ENCODE results near the gene RBBP4. TPM values are rescaled to one million over a fixed set of nuclear protein-coding genes. Genes with fewer than 3 reads are reported as not detected.

The RBBP4 gene
- total and polyA plus RNA-seq, 2 of the 13 experiments (the other 11 are each of a cell fraction or from before 2014, with no cell fraction given) = 64.4 to 166 TPM

- peak; percentile 86; the same call in 1 of the 2 replicates for TF ChIP-seq TFAP4 (IDR thresholded peaks at IDR 0.05; ENCODE audit: borderline replicate concordance, low read depth)
- 0 out of 2 replicates have a peak, but pooled peaks have one; percentile 15 for TF ChIP-seq CTCF (CRISPR knock-in tag; IDR thresholded peaks at IDR 0.05)
- peak; percentile 47 for TF ChIP-seq BCL6 (CRISPR knock-in tag; IDR thresholded peaks at IDR 0.05)
- 0 out of 2 replicates have a peak, but pooled peaks have one; percentile 74 for TF ChIP-seq ZSCAN31 (CRISPR knock-in tag; IDR thresholded peaks at IDR 0.05; ENCODE audit: low read depth)
- peak; percentile 40; the same call in 1 of the 2 replicates for TF ChIP-seq ZNF292 (CRISPR knock-in tag; IDR thresholded peaks at IDR 0.05; ENCODE audit: borderline replicate concordance, low read depth)
- peak; percentile 65; the same call in 1 of the 2 replicates for TF ChIP-seq ZNF572 (CRISPR knock-in tag; IDR thresholded peaks at IDR 0.05)
- TF ChIP-seq ZNF446 (CRISPR knock-in tag; IDR thresholded peaks at IDR 0.05) = no peak
- TF ChIP-seq BCL3 (CRISPR knock-in tag; IDR thresholded peaks at IDR 0.05) = 0 out of 2 replicates have a peak, but pooled peaks have one; percentile 32
- TF ChIP-seq TBX2 (CRISPR knock-in tag; IDR thresholded peaks at IDR 0.05; ENCODE audit: borderline replicate concordance) = peak; percentile 81
- TF ChIP-seq ZNF891 (CRISPR knock-in tag; IDR thresholded peaks at IDR 0.05) = peak; percentile 28; the same call in 1 of the 2 replicates
- TF ChIP-seq PHF21A (CRISPR knock-in tag; IDR thresholded peaks at IDR 0.05) = peak; percentile 71; the same call in 1 of the 2 replicates
- no peak for TF ChIP-seq HES4 (CRISPR knock-in tag; IDR thresholded peaks at IDR 0.05; ENCODE audit: borderline replicate concordance)
- TF ChIP-seq ZNF34 (CRISPR knock-in tag; IDR thresholded peaks at IDR 0.05; ENCODE audit: borderline replicate concordance) = no peak
- TF ChIP-seq ZSCAN9 (CRISPR knock-in tag; IDR thresholded peaks at IDR 0.05; ENCODE audit: borderline replicate concordance) = peak; percentile 78; the same call in 1 of the 2 replicates
- TF ChIP-seq MYC (CRISPR knock-in tag; IDR thresholded peaks at IDR 0.05; ENCODE audit: borderline replicate concordance) = peak; percentile 43; the same call in 1 of the 2 replicates
- peak; percentile 50 for TF ChIP-seq FOSL2 (CRISPR knock-in tag; IDR thresholded peaks at IDR 0.05)
- peak; percentile 26; the same call in 1 of the 2 replicates for TF ChIP-seq KDM2A (CRISPR knock-in tag; IDR thresholded peaks at IDR 0.05; ENCODE audit: borderline replicate concordance, low read depth)
- TF ChIP-seq ZNF138 (CRISPR knock-in tag; IDR thresholded peaks at IDR 0.05; ENCODE audit: low read depth) = 0 out of 2 replicates have a peak, but pooled peaks have one; percentile 38
- peak; percentile 89 for TF ChIP-seq HNF1B (CRISPR knock-in tag; IDR thresholded peaks at IDR 0.05)
- peak; percentile 84; the same call in 1 of the 2 replicates for TF ChIP-seq ZNF788 (CRISPR knock-in tag; IDR thresholded peaks at IDR 0.05; ENCODE audit: borderline replicate concordance)
- TF ChIP-seq ELF3 (CRISPR knock-in tag; IDR thresholded peaks at IDR 0.05) = peak; percentile 40
- peak; percentile 77 for TF ChIP-seq RCOR2 (CRISPR knock-in tag; IDR thresholded peaks at IDR 0.05)
- TF ChIP-seq ZNF333 (CRISPR knock-in tag; IDR thresholded peaks at IDR 0.05; ENCODE audit: borderline replicate concordance) = 0 out of 2 replicates have a peak, but pooled peaks have one; percentile 41
These were observed 65.5 kb downstream of the RBBP4 start (continued) for GRCh38 chr1:32716312-32717148.
